H1 (cell line): ENCODE data around the gene RRM2. TPM values are rescaled to one million over a fixed set of nuclear protein-coding genes. Genes with fewer than 3 reads are reported as not detected.

ENCODE experiments used
- CTCF ChIA-PET: fragments of 300-600 bp; sonication (Branson Sonifier 250); formaldehyde crosslinking; loops from one replicate; lab custom pipeline; 2021; ENCODE audit not compliant: partially characterized antibody; lab: Charles Lee
- POLR2A ChIA-PET: fragments of 300-600 bp; sonication (Branson Sonifier 250); formaldehyde crosslinking; loops from one replicate; lab custom pipeline; 2021; ENCODE audit warnings: inconsistent platforms; ENCODE audit not compliant: partially characterized antibody; lab: Charles Lee
- DNase-seq, 2 experiments: peaks; one replicate each; pipeline versions ENCODE4 v3.0.0 to v3.0.0-alpha.2; 2010 to 2022; ENCODE audit warnings: low spot score in 2 of 2, low read depth in 1 of 2, mixed read lengths in 1 of 2
- FAIRE-seq: peaks from 2 replicates; lab custom pipeline; 2011; peaks lifted over from hg19 to GRCh38; lab: Jason Lieb, UNC
- H2AFZ ChIP-seq: 2 replicates; pipeline ENCODE4 v1.8.1; 2012; ENCODE audit warnings: low read length, inconsistent platforms
- H2AK5ac ChIP-seq: 2 replicates; pipeline ENCODE4 v1.6.1; 2013; ENCODE audit warnings: low read depth, low read length
- H2BK120ac ChIP-seq: replicated peaks from 2 replicates; pipeline ENCODE3; 2013; ENCODE audit warnings: low read depth, low read length, inconsistent platforms
- H2BK12ac ChIP-seq: 2 replicates; pipeline ENCODE4 v1.6.1; 2013; ENCODE audit warnings: low read depth, low read length
- H2BK15ac ChIP-seq: 2 replicates; pipeline ENCODE4 v1.6.1; 2013; ENCODE audit warnings: low read length
- H2BK20ac ChIP-seq: 2 replicates; pipeline ENCODE4 v1.6.1; 2013; ENCODE audit warnings: low read length
- H2BK5ac ChIP-seq: 2 replicates; pipeline ENCODE4 v1.6.1; 2013; ENCODE audit warnings: low read depth, low read length
- H3K14ac ChIP-seq: 2 replicates; pipeline ENCODE4 v1.6.1; 2013; ENCODE audit warnings: inconsistent platforms; ENCODE audit not compliant: insufficient read length
- H3K18ac ChIP-seq: 2 replicates; pipeline ENCODE4 v1.6.1; 2013; ENCODE audit warnings: low read length; ENCODE audit errors: extremely low read depth
- H3K23ac ChIP-seq: 2 replicates; pipeline ENCODE4 v1.6.1; 2013; ENCODE audit warnings: inconsistent platforms; ENCODE audit not compliant: insufficient read length
- H3K23me2 ChIP-seq: 2 replicates; pipeline ENCODE4 v1.6.1; 2013; ENCODE audit warnings: low read depth, low read length
- H3K27ac ChIP-seq: 2 replicates; pipeline ENCODE4 v1.6.1; 2011; ENCODE audit warnings: low read depth, low read length, inconsistent platforms
- H3K27me3 ChIP-seq, 4 experiments: replicated peaks in 1 of 4; 1 replicate in 1 of 4; 2 replicates in 3 of 4; pipeline versions ENCODE4 v1.6.1 to v1.8.1; 2011 to 2013; ENCODE audit warnings: low read length in 3 of 4, mild to moderate bottlenecking in 3 of 4, inconsistent platforms in 2 of 4, mixed read lengths in 2 of 4, moderate library complexity in 1 of 4; ENCODE audit not compliant: control insufficient read depth in 3 of 4, insufficient read depth in 3 of 4; ENCODE audit errors: extremely low read depth in 1 of 4
- H3K36me3 ChIP-seq, 4 experiments: 2 replicates each; pipeline versions ENCODE4 v1.6.1 to v1.8.1; 2011 to 2013; ENCODE audit warnings: mild to moderate bottlenecking in 4 of 4, low read length in 3 of 4, moderate library complexity in 2 of 4, control low read depth in 1 of 4, inconsistent platforms in 1 of 4; ENCODE audit not compliant: insufficient read depth in 4 of 4, control insufficient read depth in 2 of 4
- H3K4ac ChIP-seq: replicated peaks from 2 replicates; pipeline ENCODE3; 2013; ENCODE audit warnings: low read length, low read depth, mixed read lengths, inconsistent platforms; ENCODE audit not compliant: insufficient read length
- H3K4me1 ChIP-seq, 4 experiments: replicated peaks in 1 of 4; 1 replicate in 1 of 4; 2 replicates in 3 of 4; pipeline versions ENCODE4 v1.6.1 to v1.8.1; 2011 to 2013; ENCODE audit warnings: low read length in 3 of 4, inconsistent platforms in 2 of 4, mixed read lengths in 1 of 4; ENCODE audit not compliant: insufficient read depth in 4 of 4, control insufficient read depth in 3 of 4
- H3K4me2 ChIP-seq, 2 experiments: 2 replicates each; pipeline versions ENCODE4 v1.6.1 to v1.8.1; 2011 to 2013; ENCODE audit warnings: low read depth in 2 of 2, low read length in 2 of 2, control low read depth in 1 of 2, inconsistent platforms in 1 of 2, mild to moderate bottlenecking in 1 of 2; ENCODE audit not compliant: insufficient read depth in 1 of 2
- H3K4me3 ChIP-seq, 4 experiments: fragments of 200-600, 300-600 bp in 1 of 4; sonication (generic), shearing (Covaris generic), sonication (Bioruptor Twin) in 1 of 4; 2 replicates each; pipeline versions ENCODE4 v1.5.1 to v1.8.1; 2011 to 2016; ENCODE audit warnings: low read length in 4 of 4, low read depth in 3 of 4, control low read depth in 2 of 4, inconsistent platforms in 2 of 4, mild to moderate bottlenecking in 2 of 4, mixed read lengths in 1 of 4, moderate library complexity in 1 of 4; ENCODE audit not compliant: insufficient read depth in 2 of 4; ENCODE audit errors: extremely low read depth in 1 of 4
- H3K56ac ChIP-seq: replicated peaks from 2 replicates; pipeline ENCODE3; 2013; ENCODE audit warnings: low read depth, mild to moderate bottlenecking, mixed read lengths, low read length, inconsistent platforms; ENCODE audit not compliant: insufficient read length
- H3K79me1 ChIP-seq: 2 replicates; pipeline ENCODE4 v1.6.1; 2013; ENCODE audit warnings: low read depth, low read length, control low read depth
- H3K79me2 ChIP-seq, 2 experiments: 2 replicates each; pipeline versions ENCODE4 v1.6.1 to v1.8.1; 2012 to 2013; ENCODE audit warnings: low read length in 2 of 2, mild to moderate bottlenecking in 2 of 2, inconsistent platforms in 1 of 2; ENCODE audit not compliant: insufficient read depth in 2 of 2, control insufficient read depth in 1 of 2
- H3K9ac ChIP-seq, 4 experiments: replicated peaks in 1 of 4; 1 replicate in 1 of 4; 2 replicates in 3 of 4; pipeline versions ENCODE4 v1.6.1 to v1.8.1; 2011 to 2013; ENCODE audit warnings: low read depth in 3 of 4, low read length in 3 of 4, control low read depth in 2 of 4, mild to moderate bottlenecking in 2 of 4, moderate library complexity in 2 of 4, inconsistent platforms in 1 of 4; ENCODE audit errors: extremely low read depth in 1 of 4
- H3K9me3 ChIP-seq, 2 experiments: 2 replicates each; pipeline versions ENCODE4 v1.6.1 to v1.8.1; 2012 to 2013; ENCODE audit warnings: mild to moderate bottlenecking in 2 of 2, moderate library complexity in 2 of 2, control low read depth in 1 of 2, inconsistent platforms in 1 of 2, low read depth in 1 of 2, low read length in 1 of 2, mixed read lengths in 1 of 2; ENCODE audit not compliant: insufficient read depth in 2 of 2
- H4K20me1 ChIP-seq, 2 experiments: replicated peaks in 1 of 2; 2 replicates each; pipeline versions ENCODE3 to v1.8.1; 2011 to 2013; ENCODE audit warnings: inconsistent platforms in 2 of 2, low read length in 2 of 2, mild to moderate bottlenecking in 1 of 2; ENCODE audit not compliant: insufficient read depth in 2 of 2, control insufficient read depth in 1 of 2
- H4K5ac ChIP-seq: 2 replicates; pipeline ENCODE4 v1.6.1; 2013; ENCODE audit warnings: low read length, low read depth, mixed read lengths, inconsistent platforms; ENCODE audit not compliant: insufficient read length
- H4K8ac ChIP-seq: 2 replicates; pipeline ENCODE4 v1.8.0; 2013; ENCODE audit warnings: mild to moderate bottlenecking, moderate library complexity, low read length, inconsistent platforms; ENCODE audit not compliant: insufficient read depth; ENCODE audit errors: extremely low read depth
- H4K91ac ChIP-seq: replicated peaks from 2 replicates; pipeline ENCODE3; 2013; ENCODE audit warnings: low read length, mixed read lengths, inconsistent platforms; ENCODE audit not compliant: insufficient read length
- ATF2 ChIP-seq: IDR thresholded peaks from 2 replicates; pipeline ENCODE4 v1.6.1; 2012; ENCODE audit warnings: low read length, inconsistent platforms
- HDAC6 ChIP-seq: IDR thresholded peaks from one replicate; pipeline ENCODE4 v1.7.1; 2012; ENCODE audit warnings: low read depth, mild to moderate bottlenecking, inconsistent platforms, low read length, moderate library complexity
- SP1 ChIP-seq: IDR thresholded peaks from 2 replicates; pipeline ENCODE4 v1.6.1; 2011; ENCODE audit warnings: low read depth, low read length
- SRF ChIP-seq: IDR thresholded peaks from 2 replicates; pipeline ENCODE4 v1.6.1; 2011; ENCODE audit warnings: mild to moderate bottlenecking, low read depth, low read length, moderate library complexity
- TCF12 ChIP-seq: IDR thresholded peaks from 2 replicates; pipeline ENCODE4 v1.6.1; 2011; ENCODE audit warnings: low read depth, mild to moderate bottlenecking, low read length
- YY1 ChIP-seq: IDR thresholded peaks from 2 replicates; pipeline ENCODE4 v1.6.1; 2011; ENCODE audit warnings: low read depth, mild to moderate bottlenecking, low read length
- WGBS, 2 experiments: shearing (Covaris generic) in 1 of 2; methylation state at CpG; one replicate each; pipeline versions ENCODE4 v1.1.6 to v1.1.7; 2013 to 2015; ENCODE audit warnings: low lambda C conversion rate in 2 of 2, mixed read lengths in 2 of 2, inconsistent platforms in 1 of 2, low coverage in 1 of 2, missing lambda C conversion rate in 1 of 2; ENCODE audit not compliant: insufficient replicate concordance in 2 of 2, insufficient coverage in 1 of 2, insufficient read length in 1 of 2; ENCODE audit errors: extremely low coverage in 1 of 2, missing lambda C conversion rate in 1 of 2; 5-methylcytosine and 5-hydroxymethylcytosine counted together
- polyA plus RNA-seq, 7 experiments: library from polyadenylated mRNA; depleted of rRNA in 3 of 7; stranded (reverse) in 5 of 7; unstranded in 2 of 7; fragments of >200 nt in 5 of 7; fragments of 200-250 nt in 2 of 7; gene quantifications; 1 replicate in 5 of 7; 2 replicates in 1 of 7; 4 replicates in 1 of 7; pipeline versions ENCODE4 v1.2.1 to v1.2.3, GENCODE V29; 2011 to 2013; ENCODE audit warnings: missing spikeins in 2 of 7, mixed read lengths in 2 of 7
- total RNA-seq: library from RNA; stranded (reverse); fragmentation: NEBNext Ultra II Directional; extraction: Animal tissue kit (Norgen Biotek cat#: 25700); gene quantifications from 2 replicates; pipeline ENCODE4 v1.2.1, GENCODE V29; 2021

Gene RRM2
- total and polyA plus RNA-seq, 2 of the 8 experiments (the other 6 are each of a cell fraction or from before 2014, with no cell fraction given): 37.7 to 215 TPM

- 0 out of 7 replicates have a peak, but pooled peaks cover 0 to 3% (median 0%) of the 10 kb centered on the region in 4 experiments for H3K27me3 ChIP-seq
- ChIA-PET CTCF (interaction anchor here (0.7 to 11.2 kb wide), 9 partner anchors 10 to 290 kb away, joined by 3 to 169 read pairs (median 12); partner anchors contain the start of gene RRM2), POLR2A (interaction anchor here (0.7 to 0.9 kb wide), 3 partner anchors 11 to 22 kb away, joined by 3 to 5 read pairs (median 3); no protein-coding TSS in a partner anchor)
- no peak overlapping the region for H2BK120ac ChIP-seq
- FAIRE-seq: no peak
- H3K4me2 ChIP-seq: no peak overlapping the region
- no peak overlapping the region for H2BK15ac ChIP-seq
- no peak overlapping the region for H3K18ac ChIP-seq
- H3K56ac ChIP-seq: no peak overlapping the region
- H3K23me2 ChIP-seq: no peaks in the 10 kb centered on the region
- no peak overlapping the region for H2AFZ ChIP-seq
- TF ChIP-seq SRF (no peak), SP1 (no peak), ATF2 (no peak), HDAC6 (no peak), TCF12 (no peak), YY1 (no peak)
- no peak overlapping the region for H2BK5ac ChIP-seq
- no peak overlapping the region for H3K4me3 ChIP-seq
- DNase-seq: no peak
- H2AK5ac ChIP-seq: no peak overlapping the region
- H4K5ac ChIP-seq: no peak overlapping the region
- no peaks in the 10 kb centered on the region for H3K9me3 ChIP-seq
- H2BK12ac ChIP-seq: no peak overlapping the region
- H2BK20ac ChIP-seq: no peak overlapping the region
- no peak overlapping the region for H4K91ac ChIP-seq
- H3K4me1 ChIP-seq: no peaks in the 10 kb centered on the region
- H4K8ac ChIP-seq: no peak overlapping the region
- no peak overlapping the region for H3K9ac ChIP-seq
- no peak overlapping the region for H3K27ac ChIP-seq
- H3K79me1 ChIP-seq: no peaks in the 10 kb centered on the region
- H3K23ac ChIP-seq: no peak overlapping the region
- peaks cover 0 to 10% (median 5%) of the 10 kb centered on the region in 4 experiments; a peak in 6 of 8 replicates for H3K36me3 ChIP-seq
- H3K79me2 ChIP-seq: no peaks in the 10 kb centered on the region
- 93% methylated on average over 15 of the region's 16 CpGs; no CpG with 5 or more reads in 1 of the 2 experiments for WGBS, 2 experiments
- no peak overlapping the region for H3K14ac ChIP-seq
- no peak overlapping the region for H3K4ac ChIP-seq
- peaks cover 3 to 6% of the 10 kb centered on the region in 2 experiments for H4K20me1 ChIP-seq
Observed at GRCh38 chr2:10144771-10145518, 22.4 kb downstream of the RRM2 start.
